TTC549 (cell line): ENCODE data around the gene TOLLIP.
"Not testable (repeated sequence)": the region's sequence is repeated elsewhere in the genome, so short reads cannot be mapped to it uniquely, and the experiment has no call there.

ENCODE experiments used
- FAIRE-seq: peaks from 2 replicates; lab custom pipeline; 2012; peaks lifted over from hg19 to GRCh38; lab: Jason Lieb, UNC

Gene TOLLIP

GRCh38 chr11:1244557-1244956 is 64.9 kb downstream of the TOLLIP start:
- not testable (repeated sequence) for FAIRE-seq

GRCh38 chr11:1243521-1243920 is 65.9 kb downstream of the TOLLIP start:
- FAIRE-seq: not testable (repeated sequence)

GRCh38 chr11:1242751-1243150 is 66.7 kb downstream of the TOLLIP start:
- FAIRE-seq: not testable (repeated sequence)

GRCh38 chr11:1242289-1242688 is 67.1 kb downstream of the TOLLIP start:
- FAIRE-seq: no peak

GRCh38 chr11:1241706-1242105 is 67.7 kb downstream of the TOLLIP start:
- no peak for FAIRE-seq

GRCh38 chr11:1240771-1241170 is 68.7 kb downstream of the TOLLIP start:
- FAIRE-seq: no peak

GRCh38 chr11:1239596-1240205 is 69.7 kb downstream of the TOLLIP start:
- no peak for FAIRE-seq

- FAIRE-seq: no peak
Observed at GRCh38 chr11:1238767-1239595, 70.5 kb downstream of the TOLLIP start.

- FAIRE-seq: no peak
Observed at GRCh38 chr11:1237851-1238250, 71.6 kb downstream of the TOLLIP start.

GRCh38 chr11:1237128-1237580 is 72.3 kb downstream of the TOLLIP start:
- no peak for FAIRE-seq

- no peak for FAIRE-seq
Observed at GRCh38 chr11:1236316-1237127, 72.9 kb downstream of the TOLLIP start.

GRCh38 chr11:1235901-1236315 is 73.5 kb downstream of the TOLLIP start:
- FAIRE-seq: no peak

GRCh38 chr11:1235306-1235900 is 74.0 kb downstream of the TOLLIP start:
- FAIRE-seq: no peak

GRCh38 chr11:1234771-1235305 is 74.6 kb downstream of the TOLLIP start:
- no peak for FAIRE-seq

GRCh38 chr11:1234054-1234720 is 75.2 kb downstream of the TOLLIP start:
- no peak for FAIRE-seq

GRCh38 chr11:1233351-1234053 is 75.9 kb downstream of the TOLLIP start:
- no peak for FAIRE-seq

GRCh38 chr11:1232883-1233321 is 76.5 kb downstream of the TOLLIP start:
- no peak for FAIRE-seq

GRCh38 chr11:1232021-1232882 is 77.2 kb downstream of the TOLLIP start:
- FAIRE-seq: no peak

GRCh38 chr11:1231396-1232020 is 77.9 kb downstream of the TOLLIP start:
- FAIRE-seq: no peak
